DMS114 treated with DMSO at 0.1 percent for 48 hours (cell line): ENCODE data around the gene HRH1.
"Not testable (repeated sequence)": the region's sequence is repeated elsewhere in the genome, so short reads cannot be mapped to it uniquely, and the experiment has no call there.

Experiments
- DNase-seq: peaks from one replicate; lab custom pipeline; 2025; ENCODE audit not compliant: unreplicated experiment; lab: John Stamatoyannopoulos, UW

The HRH1 gene

DNA sequence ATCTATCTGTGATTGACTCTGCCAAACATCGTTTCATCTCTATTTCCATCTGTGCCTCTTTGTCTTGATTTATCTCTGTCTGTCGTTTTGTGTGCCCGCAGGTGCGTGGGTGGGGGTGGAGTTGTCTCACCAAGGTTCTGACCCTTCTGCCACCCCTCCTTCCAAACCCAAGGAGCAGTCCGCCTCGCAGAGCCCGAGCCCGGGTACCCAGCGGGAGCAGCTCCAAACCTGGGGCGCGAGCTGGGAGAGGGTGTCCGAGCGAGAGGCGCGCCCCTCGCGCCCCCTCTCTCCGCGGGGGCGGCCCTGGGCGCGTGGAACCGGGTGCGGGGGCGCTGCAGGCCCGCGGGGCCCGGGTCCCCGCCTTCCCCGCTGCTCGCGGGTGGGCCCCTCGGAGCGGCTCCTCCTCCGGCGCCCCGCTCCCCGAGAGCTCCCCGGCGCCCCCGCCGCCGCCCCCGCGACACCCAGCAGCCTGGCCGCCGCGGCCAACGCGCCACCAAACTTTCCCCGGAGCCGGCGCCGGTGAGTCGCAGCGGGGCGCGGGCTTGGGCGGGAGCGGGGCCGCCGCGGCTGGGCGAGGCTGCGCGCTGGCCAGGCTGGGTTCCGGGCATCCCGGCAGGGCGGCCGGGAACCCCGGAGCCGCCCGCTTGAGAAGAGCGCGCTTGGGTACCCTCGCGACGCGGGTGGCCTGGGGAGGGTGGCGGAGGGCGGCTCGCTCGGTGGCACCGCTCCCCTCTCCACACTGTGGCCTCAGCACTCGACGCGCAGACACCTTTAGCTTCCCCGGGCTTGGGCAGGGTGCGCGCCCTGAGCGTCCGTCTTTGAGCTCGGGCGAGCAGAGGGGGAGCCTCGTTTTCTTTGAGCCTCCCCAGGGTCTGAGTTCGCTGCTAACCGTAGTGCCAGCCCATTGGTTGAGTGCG, at the start of gene HRH1:
Gene HRH1 (plus strand): TSS at position 458 of the 917 bp plus-strand sequence. CDS start 104,545 bp downstream, outside the sequence.
- no peak for DNase-seq

DNA sequence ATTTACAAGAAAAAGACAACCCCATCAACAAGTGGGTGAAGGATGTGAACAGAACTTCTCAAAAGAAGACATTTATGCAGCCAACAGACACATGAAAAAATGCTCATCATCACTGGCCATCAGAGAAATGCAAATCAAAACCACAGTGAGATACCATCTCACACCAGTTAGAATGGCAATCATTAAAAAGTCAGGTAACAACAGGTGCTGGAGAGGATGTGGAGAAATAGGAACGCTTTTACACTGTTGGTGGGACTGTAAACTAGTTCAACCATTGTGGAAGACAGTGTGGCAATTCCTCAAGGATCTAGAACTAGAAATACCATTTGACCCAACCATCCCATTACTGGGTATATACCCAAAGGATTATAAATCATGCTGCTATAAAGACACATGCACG, 41.0 kb upstream of the HRH1 start:
- not testable (repeated sequence) for DNase-seq

- DNase-seq, result no peak
Observed at GRCh38 chr3:11115548-11115947, 38.7 kb upstream of the HRH1 start.

- DNase-seq, result no peak
Observed at GRCh38 chr3:11116336-11117059, 37.8 kb upstream of the HRH1 start.

- DNase-seq, result no peak
Observed at GRCh38 chr3:11117591-11117990, 36.7 kb upstream of the HRH1 start.

- no peak for DNase-seq
Observed at GRCh38 chr3:11118181-11118682, 36.1 kb upstream of the HRH1 start.

DNA sequence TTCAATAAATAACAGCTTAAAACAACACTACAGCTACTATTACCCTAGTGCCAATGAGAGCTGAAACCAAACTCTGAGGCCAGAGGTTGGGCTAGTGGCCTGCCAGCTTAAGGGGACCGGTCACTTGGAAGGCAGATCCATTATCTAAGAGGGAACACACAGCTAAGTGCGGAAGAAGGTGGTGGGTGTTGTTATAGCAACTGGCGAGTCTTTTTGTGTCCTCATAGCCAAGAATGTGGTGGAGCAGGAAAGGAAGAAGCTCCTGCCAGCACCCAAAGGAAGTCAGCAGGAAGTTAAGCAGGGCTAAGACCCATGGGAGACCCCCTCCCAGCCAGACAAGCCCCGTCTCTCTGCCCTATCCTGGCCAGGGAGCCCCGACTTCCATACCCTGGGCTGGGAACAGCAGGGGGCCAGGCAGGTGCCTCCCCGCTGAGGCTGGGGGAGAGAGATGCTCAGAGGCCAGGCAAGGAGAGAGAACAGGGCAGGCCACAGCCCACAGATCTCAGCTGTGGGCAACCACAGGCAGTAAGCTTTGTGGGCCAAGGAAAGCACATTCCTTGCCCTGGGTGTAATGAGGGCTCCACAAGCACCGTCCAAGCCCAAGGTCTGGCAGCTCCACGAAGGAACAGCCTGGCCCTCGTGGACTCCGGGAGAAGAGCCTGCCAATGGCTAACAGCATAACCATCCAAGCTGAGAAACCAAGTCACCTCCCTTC, 34.0 kb upstream of the HRH1 start:
- no peak for DNase-seq

- no peak for DNase-seq
Observed at GRCh38 chr3:11126653-11127052, 27.6 kb upstream of the HRH1 start.

- no peak for DNase-seq
Observed at GRCh38 chr3:11128682-11129632, 25.3 kb upstream of the HRH1 start.

GRCh38 chr3:11130385-11130784, 23.9 kb upstream of the HRH1 start:
- no peak for DNase-seq

DNA sequence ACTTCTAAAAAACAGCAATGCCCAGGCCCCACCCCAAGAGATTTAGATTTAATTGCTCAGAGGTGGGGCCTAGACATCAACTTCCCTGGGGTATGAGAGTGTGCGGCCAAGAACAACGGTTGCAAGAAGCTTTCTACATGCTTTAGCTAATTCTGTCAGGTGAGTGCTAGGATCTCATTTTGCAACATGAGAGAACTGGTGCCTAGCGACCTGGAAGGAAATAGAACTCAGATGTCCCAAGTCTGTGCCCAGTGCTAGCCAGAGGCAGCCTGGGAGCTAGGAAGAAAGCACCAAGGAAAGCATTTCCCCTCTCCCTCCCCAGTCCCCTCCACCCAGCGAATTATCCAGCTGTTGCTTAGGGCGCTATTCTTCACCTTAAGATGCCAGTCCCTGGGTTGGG, 22.9 kb upstream of the HRH1 start:
- no peak for DNase-seq

DNA sequence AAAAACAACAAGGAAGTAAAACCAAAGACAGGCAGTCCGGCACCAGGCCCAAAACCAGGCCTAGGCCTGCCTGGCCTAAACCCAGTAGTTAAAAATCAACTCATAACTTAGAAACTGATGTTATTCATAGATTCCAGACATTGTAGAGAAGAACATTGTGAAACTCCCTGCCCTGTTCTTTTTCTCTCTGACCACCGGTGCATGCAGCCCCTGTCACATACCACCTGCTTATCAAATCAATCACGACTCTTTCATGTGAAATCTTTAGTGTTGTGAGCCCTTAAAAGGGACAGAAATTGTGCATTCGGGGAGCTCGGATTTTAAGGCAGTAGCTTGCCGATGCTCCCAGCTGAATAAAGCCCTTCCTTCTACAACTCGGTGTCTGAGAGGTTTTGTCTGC, 22.4 kb upstream of the HRH1 start:
- not testable (repeated sequence) for DNase-seq

GRCh38 chr3:11132861-11133260, 21.4 kb upstream of the HRH1 start:
- DNase-seq, result no peak

DNA sequence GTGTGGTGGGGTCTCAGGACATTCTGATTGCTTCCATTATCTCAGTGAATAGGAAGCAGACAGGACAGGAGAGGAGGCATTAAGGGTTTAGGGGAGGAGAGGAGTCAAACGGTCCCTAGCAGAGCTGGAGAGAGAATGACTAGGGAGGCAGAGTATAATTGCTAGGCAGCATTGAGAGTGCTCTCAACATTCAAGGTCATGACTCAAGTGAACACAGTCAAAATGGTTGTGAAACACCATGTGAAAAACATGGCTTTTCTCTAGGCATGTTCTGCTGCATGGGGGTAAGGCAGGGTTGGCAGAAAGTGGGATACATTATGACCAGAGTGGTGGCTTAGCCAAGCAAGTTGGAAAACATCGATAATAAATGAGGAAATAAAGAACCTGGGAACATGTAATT, 19.5 kb upstream of the HRH1 start:
- no peak for DNase-seq

DNA sequence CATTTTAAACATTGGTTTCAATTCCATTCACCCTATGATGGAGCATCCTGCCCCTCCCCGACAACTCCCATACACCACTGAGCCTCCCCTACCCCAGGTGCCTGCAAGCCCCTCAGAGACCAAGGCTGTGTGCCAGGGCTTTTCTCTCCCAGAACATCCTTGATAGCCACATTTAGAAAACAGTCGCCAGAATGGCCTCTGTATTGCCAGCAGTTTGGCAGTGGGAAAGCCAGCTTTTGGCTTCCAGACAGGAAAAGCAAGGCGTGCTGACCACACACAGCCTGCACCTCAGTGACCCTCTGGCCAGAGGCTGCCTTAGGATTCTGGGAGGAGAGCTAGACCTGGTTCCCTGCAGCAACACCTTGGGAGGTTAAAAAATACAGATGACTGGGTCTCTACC, 18.2 kb upstream of the HRH1 start:
- no peak for DNase-seq

- no peak for DNase-seq
Observed at GRCh38 chr3:11136830-11137626, 17.3 kb upstream of the HRH1 start.

GRCh38 chr3:11137627-11137959, 16.7 kb upstream of the HRH1 start:
- DNase-seq, result no peak

DNA sequence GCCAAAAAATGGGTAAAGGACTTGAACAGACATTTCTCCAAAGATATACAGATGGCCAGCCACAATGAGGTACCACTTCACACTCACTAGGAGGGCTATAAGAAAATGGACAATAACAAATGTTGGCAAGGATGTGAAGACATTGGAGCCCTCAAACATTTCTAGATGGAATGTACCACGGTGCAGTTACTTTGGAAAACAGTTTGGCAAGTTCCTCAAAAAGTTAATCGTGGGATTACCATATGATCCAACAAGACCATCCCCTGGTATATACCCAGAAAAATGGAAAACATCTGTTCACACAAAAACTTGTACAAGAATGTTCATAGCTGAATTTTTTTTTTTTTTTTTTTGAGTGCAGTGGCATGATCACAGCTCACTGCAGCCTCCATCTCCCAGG, 15.9 kb upstream of the HRH1 start:
- DNase-seq, result no peak

DNA sequence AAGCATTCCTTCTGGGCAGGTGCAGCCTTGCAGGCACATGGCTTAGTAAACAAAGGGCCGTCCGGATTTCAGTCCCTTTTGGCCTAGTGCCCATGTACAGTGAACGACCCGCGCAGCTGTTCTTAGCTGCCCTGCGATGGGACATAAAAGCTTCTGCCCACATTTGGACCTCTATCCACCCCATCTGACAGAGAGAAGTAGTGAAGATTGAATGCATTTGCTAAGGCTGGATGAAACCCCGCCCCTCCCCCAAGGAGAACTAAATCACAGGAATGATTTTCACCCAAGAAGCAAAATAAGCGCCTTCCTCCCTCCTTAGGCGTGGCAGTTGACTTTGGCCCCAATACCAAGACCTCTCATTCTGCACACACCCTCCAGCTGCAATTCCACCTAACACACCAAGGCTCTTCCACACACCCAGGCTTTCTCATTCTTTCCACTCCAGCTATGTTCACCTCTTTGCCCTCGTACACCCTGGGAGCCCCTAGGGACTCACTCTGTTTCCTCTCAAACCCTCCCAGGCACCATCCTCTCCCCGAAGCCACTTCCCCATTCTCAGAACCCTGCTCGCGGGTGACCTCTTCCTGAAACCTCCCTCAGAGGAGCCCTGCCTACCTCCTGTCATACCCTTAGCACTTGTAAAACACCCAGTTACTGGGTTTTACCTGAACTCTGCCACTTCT, 14.1 kb upstream of the HRH1 start:
- no peak for DNase-seq
